Astrocyte (in vitro differentiated cells and primary cell): ENCODE data around the gene GRK2.

Experiments used
- CTCF ChIP-seq: IDR thresholded peaks from 2 replicates; pipeline ENCODE4 v1.5.1; 2011; ENCODE audit warnings: low read depth, mild to moderate bottlenecking, inconsistent platforms, low read length, moderate library complexity; ENCODE audit not compliant: insufficient read depth
- EZH2 ChIP-seq: IDR thresholded peaks from 2 replicates; pipeline ENCODE4 v1.6.1; 2012; ENCODE audit warnings: mild to moderate bottlenecking, low read length, inconsistent platforms; ENCODE audit not compliant: insufficient read depth

DNA sequence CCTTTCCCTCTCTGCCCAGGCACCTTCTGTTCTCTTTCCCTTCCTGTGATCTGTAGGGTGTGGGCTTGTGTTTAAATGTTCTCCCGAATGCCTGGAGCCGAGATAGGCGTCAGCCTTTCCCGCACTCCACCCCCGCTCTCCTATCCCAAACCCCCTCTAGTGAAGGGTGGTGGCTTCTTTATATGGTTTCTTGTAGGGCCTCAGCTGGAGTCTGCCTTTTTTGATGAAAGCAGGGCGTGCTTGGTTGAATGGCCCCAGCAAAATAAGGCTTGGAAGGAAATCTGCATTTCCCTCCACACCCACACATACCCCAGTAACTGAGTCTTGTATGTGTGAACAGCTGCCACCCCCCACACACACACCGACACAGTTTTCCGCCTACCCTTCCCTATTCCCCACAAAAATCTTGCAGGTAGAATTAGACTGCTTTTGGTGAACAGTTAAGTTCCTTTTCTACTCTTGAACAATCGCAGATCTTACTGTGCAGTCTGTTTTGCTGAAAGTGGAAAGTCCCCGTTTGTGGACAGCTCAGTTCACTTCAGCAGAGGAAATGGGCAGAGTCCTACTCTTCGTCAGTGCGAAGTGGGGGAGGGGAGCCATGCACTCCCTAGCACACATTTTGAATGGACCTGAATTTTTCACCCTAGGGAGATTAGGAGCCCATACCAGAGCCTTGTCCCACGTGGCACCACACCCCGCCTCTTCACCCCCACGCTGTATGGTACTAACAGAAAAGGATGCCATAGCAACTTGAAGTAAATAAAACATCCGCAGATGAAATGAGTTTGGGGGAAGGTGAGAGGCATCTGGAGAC lies 25.5 kb upstream of the GRK2 start:
- no peak for TF ChIP-seq CTCF
- TF ChIP-seq EZH2, result no peak
